Thoracic aorta (tissue), 2 donors: ENCODE data around the gene CCR9. TPM values are rescaled to one million over a fixed set of nuclear protein-coding genes. Genes with fewer than 3 reads are reported as not detected.

Experiments
- ATAC-seq: fragments of 150-250 bp; one replicate; pipeline ENCODE4 v1.8.0; 2017; ENCODE audit warnings: low read depth; ENCODE audit not compliant: insufficient number of reproducible peaks, low FRiP score
- DNase-seq: peaks from one replicate; pipeline ENCODE4 v3.0.0-alpha.2; 2020; ENCODE audit warnings: low spot score
- H3K27ac ChIP-seq, 2 donors: fragments of 200-600 bp; sonication (generic); 1 replicate in 1 of 2; 2 replicates in 1 of 2; pipeline ENCODE4 v1.5.1; 2016; ENCODE audit warnings: mild to moderate bottlenecking in 2 of 2, moderate library complexity in 2 of 2
- H3K27me3 ChIP-seq: fragments of 200-600 bp; sonication (generic); replicated peaks from 2 replicates; pipeline ENCODE4 v1.6.0; 2016; ENCODE audit warnings: mild to moderate bottlenecking; ENCODE audit not compliant: insufficient read depth
- H3K36me3 ChIP-seq: fragments of 200-600 bp; sonication (generic); one replicate; pipeline ENCODE4 v1.5.1; 2016
- H3K4me1 ChIP-seq, 2 donors: fragments of 200-600 bp; sonication (generic); 1 replicate in 1 of 2; 2 replicates in 1 of 2; pipeline versions ENCODE4 v1.5.1 to v1.6.0; 2016; ENCODE audit warnings: low read depth in 2 of 2, mild to moderate bottlenecking in 1 of 2; ENCODE audit not compliant: control insufficient read depth in 1 of 2
- H3K4me3 ChIP-seq: fragments of 200-600 bp; sonication (generic); 2 replicates; pipeline ENCODE4 v1.5.1; 2016; ENCODE audit warnings: mild to moderate bottlenecking
- H3K9me3 ChIP-seq: fragments of 200-600 bp; sonication (generic); 2 replicates; pipeline ENCODE4 v1.5.1; 2016
- CTCF ChIP-seq: fragments of 200-600 bp; sonication (generic); IDR thresholded peaks from one replicate; pipeline ENCODE4 v1.5.1; 2019; ENCODE audit warnings: antibody characterized with exemption
- total RNA-seq, 2 donors: library from RNA; depleted of rRNA; stranded (reverse); fragments of >200 nt; gene quantifications; one replicate each; pipeline versions ENCODE4 v1.1.0 to v1.2.3, GENCODE V29; 2016

CCR9 gene
- total RNA-seq, 2 donors from 2014 or later, result not detected

GRCh38 chr3:45887759-45888511, 1.6 kb downstream of the CCR9 start:
- Histone ChIP-seq H3K36me3 (no peaks in the 10 kb centered on the region), H3K9me3 (no peaks in the 10 kb centered on the region), H3K27ac (no peak overlapping the region), H3K4me3 (no peak overlapping the region), H3K27me3 (no peaks in the 10 kb centered on the region), H3K4me1 (no peaks in the 10 kb centered on the region)
- DNase-seq, result no peak
- ATAC-seq, result no peak
- no peak for TF ChIP-seq CTCF

GRCh38 chr3:45889337-45889736, 3.0 kb downstream of the CCR9 start:
- Histone ChIP-seq H3K4me3 (no peak overlapping the region), H3K27me3 (no peaks in the 10 kb centered on the region), H3K4me1 (no peaks in the 10 kb centered on the region), H3K27ac (no peak overlapping the region), H3K9me3 (no peaks in the 10 kb centered on the region), H3K36me3 (no peaks in the 10 kb centered on the region)
- ATAC-seq (no peak), DNase-seq (no peak)
- no peak for TF ChIP-seq CTCF

GRCh38 chr3:45890405-45890804, 4.1 kb downstream of the CCR9 start:
- no peaks in the 10 kb centered on the region for H3K36me3 ChIP-seq
- H3K4me3 ChIP-seq, result no peak overlapping the region
- H3K27me3 ChIP-seq, result no peaks in the 10 kb centered on the region
- H3K4me1 ChIP-seq, result no peaks in the 10 kb centered on the region
- no peak overlapping the region for H3K27ac ChIP-seq
- DNase-seq, result no peak
- no peak for TF ChIP-seq CTCF
- H3K9me3 ChIP-seq, result no peaks in the 10 kb centered on the region
- no peak for ATAC-seq

- Histone ChIP-seq H3K9me3 (no peaks in the 10 kb centered on the region), H3K27me3 (no peaks in the 10 kb centered on the region), H3K36me3 (no peaks in the 10 kb centered on the region), H3K4me3 (no peak overlapping the region), H3K27ac (no peak overlapping the region), H3K4me1 (no peaks in the 10 kb centered on the region)
- DNase-seq, result no peak
- ATAC-seq, result no peak
- no peak for TF ChIP-seq CTCF
Observed at GRCh38 chr3:45892161-45892560, 5.8 kb downstream of the CCR9 start.

GRCh38 chr3:45894015-45894414, 7.7 kb downstream of the CCR9 start:
- no peaks in the 10 kb centered on the region for H3K36me3 ChIP-seq
- no peak overlapping the region for H3K4me3 ChIP-seq
- no peak for TF ChIP-seq CTCF
- no peaks in the 10 kb centered on the region for H3K4me1 ChIP-seq
- ATAC-seq, result no peak
- H3K27ac ChIP-seq, result no peak overlapping the region
- DNase-seq, result no peak
- no peaks in the 10 kb centered on the region for H3K9me3 ChIP-seq
- no peaks in the 10 kb centered on the region for H3K27me3 ChIP-seq
